BJ (cell line): Measurements from ENCODE around the gene SERPINE1. TPM values are rescaled to one million over a fixed set of nuclear protein-coding genes. Genes with fewer than 3 reads are reported as not detected.

Experiments
- CTCF ChIA-PET: fragments of 350-600 bp; formaldehyde crosslinking; extraction: SDS; loops from one replicate; lab custom pipeline; 2021; ENCODE audit warnings: antibody characterized with exemption, inconsistent platforms; lab: Yijun Ruan, JAX
- POLR2A ChIA-PET: fragments of 300-600 bp; sonication (Branson Sonifier 250); formaldehyde crosslinking; extraction: SDS; loops from one replicate; lab custom pipeline; 2021; ENCODE audit warnings: antibody characterized with exemption; lab: Charles Lee
- DNase-seq: peaks from one replicate; pipeline ENCODE4 v3.0.0-alpha.2; 2011; ENCODE audit warnings: low read depth
- H3K27me3 ChIP-seq: 2 replicates; pipeline ENCODE4 v1.6.0; 2011; ENCODE audit warnings: low read length; ENCODE audit not compliant: control insufficient read depth, insufficient read depth
- H3K36me3 ChIP-seq: 2 replicates; pipeline ENCODE4 v1.5.1; 2011; ENCODE audit warnings: low read length; ENCODE audit not compliant: control insufficient read depth, insufficient read depth
- H3K4me3 ChIP-seq: 2 replicates; pipeline ENCODE4 v1.5.1; 2011; ENCODE audit warnings: low read depth, mild to moderate bottlenecking, control low read depth, low read length
- CTCF ChIP-seq: IDR thresholded peaks from 2 replicates; pipeline ENCODE4 v1.5.1; 2011; ENCODE audit warnings: low read depth, mild to moderate bottlenecking, control low read depth, inconsistent platforms, low read length, moderate library complexity; ENCODE audit not compliant: insufficient read depth
- polyA plus RNA-seq: library from polyadenylated mRNA; depleted of rRNA; stranded (reverse); fragments of >200 nt; gene quantifications from 2 replicates; pipeline ENCODE4 v1.2.3, GENCODE V29; 2011

Gene SERPINE1
- polyA plus RNA-seq, 1 experiment = 1,433 TPM

GRCh38 chr7:101172005-101172853, 45.3 kb downstream of the SERPINE1 start:
- ChIA-PET POLR2A (no interaction called here), CTCF (interaction anchor here (0.6 to 3.0 kb wide), 10 partner anchors 20 to 197 kb away, joined by 3 to 31 read pairs (median 8); partner anchors contain the start of genes PLOD3 and ZNHIT1)
- no peak for DNase-seq
- Histone ChIP-seq H3K27me3 (peaks cover 54% of the 10 kb centered on the region), H3K36me3 (no peaks in the 10 kb centered on the region), H3K4me3 (no peak overlapping the region)
- no peak for TF ChIP-seq CTCF

DNA sequence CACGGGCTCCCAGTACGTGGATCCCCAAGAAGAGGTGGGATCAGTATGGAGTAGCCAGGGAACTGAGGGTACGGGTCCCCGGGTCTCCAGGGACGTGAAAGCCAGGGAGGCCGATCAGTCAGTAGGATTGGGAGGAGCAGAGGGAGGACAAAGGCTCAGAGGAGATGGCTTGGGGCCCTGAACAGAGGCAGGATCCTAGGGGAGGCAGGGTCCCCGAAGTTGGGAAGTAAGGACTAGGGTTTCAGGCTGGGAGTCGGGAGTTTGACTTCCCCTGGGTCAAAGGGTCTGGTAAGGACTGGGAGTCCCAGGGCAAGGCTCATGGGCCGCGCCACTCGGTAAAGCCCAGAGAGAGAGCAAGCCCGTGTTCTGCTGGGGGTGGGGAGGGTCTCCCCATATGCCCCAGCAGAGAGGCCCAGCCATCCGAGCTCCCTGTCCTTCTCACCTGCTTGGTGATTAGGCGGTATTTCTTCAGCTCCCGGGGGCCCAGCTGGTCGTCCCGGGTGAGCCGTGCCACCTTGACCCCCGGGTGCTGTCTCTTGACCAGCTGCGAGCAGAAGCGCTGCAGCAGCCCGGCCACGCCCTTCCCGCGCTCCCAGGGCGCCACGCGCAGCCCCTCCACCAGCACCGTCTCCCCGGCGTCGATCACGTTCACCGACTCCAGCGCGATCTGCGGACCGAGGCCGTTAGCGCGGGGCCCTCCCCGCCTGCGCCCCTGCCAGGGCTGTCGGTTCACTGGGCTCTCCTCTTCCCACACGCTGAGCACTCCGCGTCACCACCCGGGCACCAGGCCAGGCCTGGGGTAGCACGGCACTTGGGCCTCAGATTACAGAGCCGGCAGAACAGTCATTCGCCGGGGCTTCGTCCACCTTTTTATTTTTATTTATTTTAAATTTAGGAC, 46.2 kb downstream of the SERPINE1 start:
- ChIA-PET CTCF (interaction anchor here (0.8 to 2.7 kb wide), 6 partner anchors 8 to 118 kb away, joined by 3 to 25 read pairs (median 4); partner anchors contain the start of gene VGF), POLR2A (interaction anchor here (0.6 kb wide), 1 partner anchor 88 kb away, joined by 3 read pairs; the partner anchor contains the start of gene TRIM56)
- Histone ChIP-seq H3K4me3 (peak overlapping the region; percentile 29), H3K27me3 (peaks cover 58% of the 10 kb centered on the region), H3K36me3 (no peaks in the 10 kb centered on the region)
- no peak for DNase-seq
- no peak for TF ChIP-seq CTCF

- no peak for TF ChIP-seq CTCF
- CTCF ChIA-PET = interaction anchor here (0.8 to 2.7 kb wide), 7 partner anchors 8 to 117 kb away, joined by 3 to 25 read pairs (median 3); partner anchors contain the start of gene VGF
Observed at GRCh38 chr7:101173752-101174244, 46.9 kb downstream of the SERPINE1 start.

GRCh38 chr7:101174322-101174854, 47.5 kb downstream of the SERPINE1 start:
- H3K4me3 ChIP-seq = no peak overlapping the region
- H3K27me3 ChIP-seq = peaks cover 64% of the 10 kb centered on the region
- ChIA-PET POLR2A (no interaction called here), CTCF (interaction anchor here (0.6 to 2.7 kb wide), 9 partner anchors 18 to 1175 kb away, joined by 3 to 25 read pairs (median 3); no protein-coding TSS in a partner anchor)
- no peak for TF ChIP-seq CTCF
- no peak for DNase-seq
- H3K36me3 ChIP-seq = no peaks in the 10 kb centered on the region

More at GRCh38 chr7:101173752-101174244, 46.9 kb downstream of the SERPINE1 start:
- H3K27me3 ChIP-seq = peaks cover 58% of the 10 kb centered on the region
- no peak for DNase-seq
- H3K4me3 ChIP-seq = no peak overlapping the region
- POLR2A ChIA-PET = interaction anchor here (0.6 kb wide), 1 partner anchor 89 kb away, joined by 3 read pairs; the partner anchor contains the start of gene TRIM56
- no peaks in the 10 kb centered on the region for H3K36me3 ChIP-seq
